Measurements from ENCODE around the gene NKX1-2.

- TF ChIP-seq EZH2 (IDR thresholded peaks at IDR 0.05), result no peak
- TF ChIP-seq POLR2AphosphoS5 (IDR thresholded peaks at IDR 0.05; ENCODE audit: borderline replicate concordance, low read depth, low read length), result no peak
Measured at GRCh38 chr10:124458889-124459288, 9.1 kb upstream of the NKX1-2 start.

Measured in SK-N-MC (cell line).